ENCODE data around the gene MIPEP. TPM values are rescaled to one million over a fixed set of nuclear protein-coding genes. Genes with fewer than 3 reads are reported as not detected.

The MIPEP gene
- polyA plus RNA-seq, 1 donor (not counting 4 experiments of a cell fraction or from before 2014, with no cell fraction given) = 35.0 TPM

- H3K79me2 ChIP-seq (ENCODE audit: control insufficient read depth, insufficient read depth, low read length) = no peaks in the 10 kb centered on the region
- TF ChIP-seq CTCF (optimal IDR thresholded peaks at IDR 0.05 in 1 of 3, IDR thresholded peaks at IDR 0.05 in 1 of 3, conservative IDR thresholded peaks at IDR 0.05 in 1 of 3; ENCODE audit: extremely low read depth in 1 of 3, insufficient read depth in 2 of 3, low read length in 3 of 3) = no peak
- TF ChIP-seq EZH2 (IDR thresholded peaks at IDR 0.05; ENCODE audit: low read length) = no peak
- H3K9me1 ChIP-seq (ENCODE audit: control insufficient read depth, extremely low read depth, insufficient read depth, low read length) = no peaks in the 10 kb centered on the region
- FAIRE-seq = no peak
- no peaks in the 10 kb centered on the region for H3K4me1 ChIP-seq (ENCODE audit: control insufficient read depth, extremely low read depth, insufficient read depth, low read length)
- no peak overlapping the region for H3K9ac ChIP-seq (ENCODE audit: control insufficient read depth, extremely low read depth, insufficient read depth, low read length)
- H3K27ac ChIP-seq (ENCODE audit: control insufficient read depth, insufficient read depth, low read length) = no peak overlapping the region
- no peaks in the 10 kb centered on the region for H3K9me3 ChIP-seq (ENCODE audit: control insufficient read depth, low read depth, low read length)
- H3K27me3 ChIP-seq (ENCODE audit: control insufficient read depth, extremely low read depth, insufficient read depth, low read length) = no peaks in the 10 kb centered on the region
- DNase-seq (ENCODE audit: low read depth, low spot score) = no peak
- dilution Hi-C loops (cut with MboI; ENCODE audit: extremely low pct_ligation_motif_present, low sequenced_read_pairs) = no loop called here
- H2AFZ ChIP-seq (ENCODE audit: control insufficient read depth, low read length) = no peak overlapping the region
- H3K4me2 ChIP-seq (ENCODE audit: control insufficient read depth, extremely low read depth, insufficient read depth, low read depth, low read length) = no peak overlapping the region
- no peaks in the 10 kb centered on the region for H3K36me3 ChIP-seq (ENCODE audit: control insufficient read depth in 2 of 2, extremely low read depth in 1 of 2, insufficient read depth in 2 of 2, low read length in 2 of 2)
- no peak overlapping the region for H3K4me3 ChIP-seq (ENCODE audit: control insufficient read depth in 2 of 3, extremely low read depth in 1 of 3, insufficient read depth in 2 of 3, low read depth in 1 of 3, low read length in 3 of 3)
- no peaks in the 10 kb centered on the region for H4K20me1 ChIP-seq (ENCODE audit: control insufficient read depth, extremely low read depth, insufficient read depth, low read length)
Measured at GRCh38 chr13:23714672-23715071, 174.5 kb downstream of the MIPEP start.

GRCh38 chr13:23711355-23711754 lies 177.8 kb downstream of the MIPEP start:
- Histone ChIP-seq H4K20me1 (ENCODE audit: control insufficient read depth, extremely low read depth, insufficient read depth, low read length) (no peaks in the 10 kb centered on the region), H3K27me3 (ENCODE audit: control insufficient read depth, extremely low read depth, insufficient read depth, low read length) (no peaks in the 10 kb centered on the region)
- dilution Hi-C loops (cut with MboI; ENCODE audit: extremely low pct_ligation_motif_present, low sequenced_read_pairs) = no loop called here

More at GRCh38 chr13:23711355-23711754, 177.8 kb downstream of the MIPEP start:
- no peak overlapping the region for H3K27ac ChIP-seq (ENCODE audit: control insufficient read depth, insufficient read depth, low read length)
- DNase-seq (ENCODE audit: low read depth, low spot score) (no peak), FAIRE-seq (no peak)
- H3K9ac ChIP-seq (ENCODE audit: control insufficient read depth, extremely low read depth, insufficient read depth, low read length) = no peak overlapping the region
- no peak for TF ChIP-seq EZH2 (IDR thresholded peaks at IDR 0.05; ENCODE audit: low read length)
- TF ChIP-seq CTCF (optimal IDR thresholded peaks at IDR 0.05 in 1 of 3, IDR thresholded peaks at IDR 0.05 in 1 of 3, conservative IDR thresholded peaks at IDR 0.05 in 1 of 3; ENCODE audit: extremely low read depth in 1 of 3, insufficient read depth in 2 of 3, low read length in 3 of 3) = no peak
- H3K79me2 ChIP-seq (ENCODE audit: control insufficient read depth, insufficient read depth, low read length) = no peaks in the 10 kb centered on the region
- H3K4me1 ChIP-seq (ENCODE audit: control insufficient read depth, extremely low read depth, insufficient read depth, low read length) = no peaks in the 10 kb centered on the region
- H3K9me3 ChIP-seq (ENCODE audit: control insufficient read depth, low read depth, low read length) = no peaks in the 10 kb centered on the region
- no peak overlapping the region for H3K4me2 ChIP-seq (ENCODE audit: control insufficient read depth, extremely low read depth, insufficient read depth, low read depth, low read length)
- no peak overlapping the region for H2AFZ ChIP-seq (ENCODE audit: control insufficient read depth, low read length)
- H3K4me3 ChIP-seq (ENCODE audit: control insufficient read depth in 2 of 3, extremely low read depth in 1 of 3, insufficient read depth in 2 of 3, low read depth in 1 of 3, low read length in 3 of 3) = no peak overlapping the region
- no peaks in the 10 kb centered on the region for H3K9me1 ChIP-seq (ENCODE audit: control insufficient read depth, extremely low read depth, insufficient read depth, low read length)
- H3K36me3 ChIP-seq (ENCODE audit: control insufficient read depth in 2 of 2, extremely low read depth in 1 of 2, insufficient read depth in 2 of 2, low read length in 2 of 2) = no peaks in the 10 kb centered on the region
